Hippocampal formation (tissue), 2 donors: ENCODE measurements around the gene RUNX1.

Experiments used
- DNase-seq, 2 donors: peaks; one replicate each; lab custom pipeline; 2025; lab: John Stamatoyannopoulos, UW

Gene RUNX1

GRCh38 chr21:34850166-34850690 is 198.9 kb downstream of the RUNX1 start:
- DNase-seq = no peak

GRCh38 chr21:34846601-34847112 is 202.4 kb downstream of the RUNX1 start:
- DNase-seq = no peak

- DNase-seq = no peak
Measured at GRCh38 chr21:34845521-34846451, 203.3 kb downstream of the RUNX1 start.

GRCh38 chr21:34844924-34845238 is 204.2 kb downstream of the RUNX1 start:
- no peak for DNase-seq

- no peak for DNase-seq
Measured at GRCh38 chr21:34844013-34844923, 204.8 kb downstream of the RUNX1 start.

GRCh38 chr21:34843562-34843961 is 205.5 kb downstream of the RUNX1 start:
- no peak for DNase-seq

- DNase-seq = no peak
Measured at GRCh38 chr21:34841154-34841553, 207.9 kb downstream of the RUNX1 start.

GRCh38 chr21:34840693-34841092 is 208.4 kb downstream of the RUNX1 start:
- no peak for DNase-seq

- DNase-seq = no peak
Measured at GRCh38 chr21:34838956-34839820, 209.9 kb downstream of the RUNX1 start.

- no peak for DNase-seq
Measured at GRCh38 chr21:34836933-34837505, 212.1 kb downstream of the RUNX1 start.

GRCh38 chr21:34836103-34836932 is 212.8 kb downstream of the RUNX1 start:
- peak in 1 of 2 donors; percentile 23 for DNase-seq

GRCh38 chr21:34835526-34835925 is 213.6 kb downstream of the RUNX1 start:
- no peak for DNase-seq

- DNase-seq = no peak
Measured at GRCh38 chr21:34834852-34835501, 214.1 kb downstream of the RUNX1 start.

- DNase-seq = no peak
Measured at GRCh38 chr21:34834290-34834689, 214.8 kb downstream of the RUNX1 start.

- no peak for DNase-seq
Measured at GRCh38 chr21:34833465-34833864, 215.6 kb downstream of the RUNX1 start.

GRCh38 chr21:34830386-34831170 is 218.5 kb downstream of the RUNX1 start:
- no peak for DNase-seq

- DNase-seq = no peak
Measured at GRCh38 chr21:34827445-34828235, 221.5 kb downstream of the RUNX1 start.

GRCh38 chr21:34826836-34827235 is 222.3 kb downstream of the RUNX1 start:
- DNase-seq = no peak
